NCI-H226 (cell line): ENCODE measurements around the gene CANX.
A peak's percentile ranks its signal among the peaks of the same experiment; 100 is the strongest.
"Not testable (repeated sequence)": the region's sequence is repeated elsewhere in the genome, so short reads cannot be mapped to it uniquely, and the experiment has no call there.

Experiments used
- DNase-seq: peaks from one replicate; pipeline ENCODE4 v3.0.0-alpha.2; 2015

CANX gene

GRCh38 chr5:179698935-179699615, at the start of gene CANX:
CANX (plus strand) TSS chr5:179698967; CDS start chr5:179705682, 6,715 bp downstream.
- DNase-seq, result no peak

GRCh38 chr5:179649166-179649703, 49.5 kb upstream of the CANX start:
- DNase-seq, result not testable (repeated sequence)

GRCh38 chr5:179650245-179650644, 48.5 kb upstream of the CANX start:
- DNase-seq, result not testable (repeated sequence)

GRCh38 chr5:179653135-179653534, 45.6 kb upstream of the CANX start:
- DNase-seq, result not testable (repeated sequence)

GRCh38 chr5:179657302-179658178, 41.2 kb upstream of the CANX start:
- not testable (repeated sequence) for DNase-seq

GRCh38 chr5:179658179-179658856, 40.4 kb upstream of the CANX start:
- peak; percentile 9 for DNase-seq

- DNase-seq, result not testable (repeated sequence)
Measured at GRCh38 chr5:179661647-179662046, 37.1 kb upstream of the CANX start.

GRCh38 chr5:179668391-179668790, 30.4 kb upstream of the CANX start:
- no peak for DNase-seq

GRCh38 chr5:179678223-179679013, 20.3 kb upstream of the CANX start:
- peak; percentile 92 for DNase-seq

- DNase-seq, result no peak
Measured at GRCh38 chr5:179679014-179679674, 19.6 kb upstream of the CANX start.

- DNase-seq, result no peak
Measured at GRCh38 chr5:179680014-179680779, 18.6 kb upstream of the CANX start.

- peak; percentile 62 for DNase-seq
Measured at GRCh38 chr5:179680780-179681401, 17.9 kb upstream of the CANX start, which contains the start of gene CBY3. CBY3 (minus strand) TSS chr5:179681034; CDS start chr5:179680918, 116 bp downstream.

GRCh38 chr5:179689212-179689611, 9.6 kb upstream of the CANX start:
- DNase-seq, result not testable (repeated sequence)

GRCh38 chr5:179694561-179694960, 4.2 kb upstream of the CANX start:
- no peak for DNase-seq

GRCh38 chr5:179696603-179697002, 2.2 kb upstream of the CANX start:
- no peak for DNase-seq

GRCh38 chr5:179697108-179697507, 1.7 kb upstream of the CANX start:
- DNase-seq, result no peak

GRCh38 chr5:179697543-179697942, 1.2 kb upstream of the CANX start:
- DNase-seq, result not testable (repeated sequence)

GRCh38 chr5:179697993-179698934, 503 bp upstream of the CANX start:
- DNase-seq, result peak; percentile 99

GRCh38 chr5:179699616-179700237, 960 bp downstream of the CANX start:
- no peak for DNase-seq
